GM18505 (cell line): ENCODE data around the gene SMYD2.

ENCODE experiments used
- ATAC-seq: cut with Tn5 transposase; IDR thresholded peaks from one replicate; pipeline ENCODE4 v1.9.1; 2021; ENCODE audit not compliant: unreplicated experiment
- POLR2A ChIP-seq: IDR thresholded peaks from 4 replicates; pipeline ENCODE4 v1.6.1; 2011; ENCODE audit warnings: borderline replicate concordance; ENCODE audit not compliant: insufficient read depth, insufficient read length; ENCODE audit errors: extremely low read depth

The SMYD2 gene

DNA sequence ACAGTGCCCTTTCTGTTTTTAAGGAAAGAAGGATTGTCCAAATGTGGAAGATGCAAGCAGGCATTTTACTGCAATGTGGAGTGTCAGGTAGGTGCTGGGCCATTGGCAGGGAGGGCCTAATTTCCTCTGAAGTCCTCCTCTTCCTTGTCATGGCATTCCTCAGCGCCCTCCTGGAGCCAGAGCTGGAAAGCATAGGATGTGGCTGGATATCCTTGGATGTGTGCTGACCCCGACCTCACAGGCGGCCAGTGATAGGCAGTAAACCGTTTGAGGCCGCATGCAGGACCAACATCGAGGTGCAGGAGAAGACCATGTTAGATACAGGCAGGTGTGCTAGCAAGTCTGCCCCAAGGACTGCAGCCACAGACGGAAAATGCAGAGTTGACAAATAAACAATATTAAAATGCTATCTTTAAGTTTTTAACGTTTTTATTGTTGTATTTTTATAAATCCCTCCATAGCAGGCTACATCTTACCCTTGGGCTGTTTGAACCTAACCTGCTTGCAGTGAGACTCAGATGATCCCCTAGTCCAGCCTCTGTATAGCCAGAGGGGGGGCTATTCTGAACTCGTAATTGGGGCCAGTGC lies 24.3 kb downstream of the SMYD2 start:
- ATAC-seq: no peak
- no peak for TF ChIP-seq POLR2A

DNA sequence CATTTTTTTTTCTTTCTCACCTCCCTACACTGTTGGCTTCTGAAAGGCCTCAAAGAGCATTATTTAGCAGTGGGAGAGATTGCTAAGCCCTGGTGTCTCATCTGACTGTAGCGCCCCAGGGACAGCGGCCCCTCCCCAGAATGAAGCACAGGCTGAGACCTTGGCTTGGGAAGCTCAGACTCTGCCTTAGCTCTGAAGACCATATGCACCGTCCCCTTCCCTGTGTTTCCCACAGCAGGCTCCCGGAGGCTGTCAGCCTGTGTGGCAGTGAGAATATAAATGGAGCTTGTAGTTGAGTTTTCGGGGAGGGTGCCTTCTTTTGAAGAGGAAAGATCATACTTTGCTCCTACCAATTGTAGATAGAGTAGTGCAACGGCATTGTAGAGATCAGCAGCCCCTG lies 25.3 kb downstream of the SMYD2 start:
- ATAC-seq: no peak
- TF ChIP-seq POLR2A: no peak

- ATAC-seq: peak; percentile 57
- TF ChIP-seq POLR2A: no peak
Measured at GRCh38 chr1:214310010-214310409, 29.1 kb downstream of the SMYD2 start.

DNA sequence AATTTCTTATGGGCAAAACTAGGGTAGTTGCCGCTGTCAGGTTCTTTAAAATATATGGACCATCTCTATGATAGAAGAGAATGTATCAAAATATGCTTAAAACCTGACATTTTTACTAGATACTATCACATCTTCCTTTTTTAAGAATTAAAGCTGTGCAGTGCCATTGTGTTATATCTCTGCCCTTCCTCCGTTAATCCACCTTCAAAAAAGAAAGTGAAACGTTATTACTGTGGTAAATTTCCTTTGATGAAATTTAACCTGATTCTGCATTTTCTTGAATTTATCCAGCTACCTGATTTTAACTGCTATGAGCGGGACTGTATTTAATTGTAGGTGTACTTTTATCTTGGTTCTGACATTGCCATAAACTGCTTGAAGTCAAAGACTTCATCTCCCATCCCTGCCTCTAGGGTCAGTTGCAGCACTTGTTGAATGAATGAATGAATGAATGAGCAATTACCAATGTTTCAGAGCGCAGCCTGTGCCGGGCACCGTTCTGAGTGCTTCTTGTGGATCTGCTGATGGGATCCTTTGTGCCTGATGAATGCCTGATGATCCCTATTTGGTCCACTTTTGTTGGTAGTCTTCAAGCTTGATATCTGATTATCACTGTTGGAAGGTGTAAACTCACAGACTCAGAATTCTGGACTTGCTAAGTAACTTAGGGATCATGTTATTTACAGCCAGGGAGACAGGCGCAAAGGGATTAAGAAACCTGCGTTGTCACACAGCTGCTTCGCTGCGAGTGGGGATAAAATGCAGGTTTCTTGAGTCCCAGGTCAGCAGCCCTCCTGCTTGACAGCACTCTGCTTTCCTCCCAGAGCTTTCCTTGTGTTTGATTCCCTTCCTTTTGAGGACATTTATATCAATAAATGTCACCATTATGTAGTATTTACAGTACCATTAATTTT lies 30.1 kb downstream of the SMYD2 start:
- no peak for ATAC-seq
- no peak for TF ChIP-seq POLR2A

GRCh38 chr1:214312530-214313051 lies 31.6 kb downstream of the SMYD2 start:
- no peak for ATAC-seq
- TF ChIP-seq POLR2A: no peak

DNA sequence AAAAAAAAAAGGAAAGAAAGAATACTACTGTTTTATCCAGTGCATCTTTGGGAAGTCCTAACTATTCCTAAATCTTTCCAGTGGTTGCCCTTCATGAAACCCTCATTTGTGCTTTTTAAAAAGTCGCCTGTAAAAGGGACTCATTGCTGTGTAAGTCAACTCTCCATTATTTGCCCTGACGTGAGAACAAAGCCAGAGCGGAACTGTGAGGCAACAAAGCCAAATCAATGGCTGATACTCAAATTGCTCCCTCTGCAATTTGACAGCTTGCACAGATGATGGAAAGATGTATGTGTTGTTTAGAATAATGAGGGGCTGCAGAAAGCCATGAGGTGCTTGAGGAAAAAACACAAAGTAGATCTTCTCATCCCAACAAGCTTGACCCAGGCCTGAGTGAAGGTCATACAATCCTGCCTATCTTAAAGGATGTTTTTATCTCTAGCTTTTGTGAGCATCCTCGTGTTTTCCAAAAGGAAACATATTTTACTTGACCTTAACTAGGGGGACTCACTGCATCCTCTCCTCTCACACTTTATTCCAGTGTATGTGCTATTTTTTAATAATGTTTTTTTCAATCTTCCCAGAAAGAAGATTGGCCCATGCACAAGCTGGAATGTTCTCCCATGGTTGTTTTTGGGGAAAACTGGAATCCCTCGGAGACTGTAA lies 33.4 kb downstream of the SMYD2 start:
- no peak for TF ChIP-seq POLR2A
- ATAC-seq: no peak

DNA sequence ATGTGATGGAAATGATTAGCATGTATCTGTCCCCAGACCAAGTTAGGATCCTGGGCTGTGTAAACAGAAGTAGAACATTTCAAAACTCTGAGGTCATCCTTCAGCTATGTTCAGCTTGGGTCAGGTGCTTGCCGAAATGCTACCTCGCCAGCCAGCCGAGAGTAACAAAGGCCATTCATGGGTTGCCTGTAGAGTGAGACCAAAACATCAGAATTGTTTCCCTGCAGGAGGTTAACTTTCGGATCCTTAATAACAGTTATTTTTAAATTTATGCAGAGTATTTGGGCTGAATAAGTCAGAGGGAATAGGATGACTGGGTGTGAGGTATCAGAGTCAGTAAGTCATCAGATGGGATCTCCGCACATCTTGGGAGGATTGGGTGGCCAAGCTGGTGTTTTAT lies 35.6 kb downstream of the SMYD2 start:
- TF ChIP-seq POLR2A: no peak
- ATAC-seq: no peak

DNA sequence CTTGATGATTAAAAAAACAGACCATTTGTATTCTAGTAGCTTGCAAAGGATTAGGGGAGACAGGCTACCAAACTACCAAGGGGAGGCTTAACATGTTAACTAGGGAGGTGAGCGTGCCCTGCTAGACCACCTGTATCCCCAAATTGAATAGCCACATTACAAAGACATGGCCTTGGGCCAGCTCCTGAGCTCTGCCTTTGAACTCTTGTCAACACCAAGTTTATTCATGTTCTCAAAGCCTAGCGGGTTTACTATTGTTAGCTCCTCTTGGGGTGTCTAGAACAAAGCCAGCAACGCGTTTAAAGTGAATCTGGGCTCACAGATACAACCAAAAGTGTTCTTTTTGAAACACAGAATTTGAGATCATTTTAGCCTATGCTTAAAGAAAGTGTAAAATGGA lies 36.3 kb downstream of the SMYD2 start:
- no peak for ATAC-seq
- no peak for TF ChIP-seq POLR2A

DNA sequence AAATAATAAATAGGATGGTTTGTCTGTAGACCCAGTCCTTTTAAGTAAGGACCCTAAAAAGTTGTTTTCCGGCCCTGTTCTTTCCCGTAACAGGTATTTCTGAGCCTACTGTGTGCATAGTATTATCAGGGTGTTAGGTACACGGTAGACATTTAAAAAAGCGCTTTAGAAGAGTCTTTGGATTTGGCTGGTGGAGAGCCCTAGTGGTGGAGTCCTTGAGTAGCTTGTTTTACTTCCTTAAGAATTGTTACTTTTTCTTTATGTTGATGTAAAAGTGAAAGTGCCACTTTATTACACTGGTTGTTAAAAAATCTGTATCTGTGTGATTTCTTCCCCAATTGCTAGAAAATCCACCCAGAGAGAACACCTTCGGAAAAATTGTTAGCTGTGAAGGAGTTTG lies 36.8 kb downstream of the SMYD2 start:
- ATAC-seq: no peak
- no peak for TF ChIP-seq POLR2A

DNA sequence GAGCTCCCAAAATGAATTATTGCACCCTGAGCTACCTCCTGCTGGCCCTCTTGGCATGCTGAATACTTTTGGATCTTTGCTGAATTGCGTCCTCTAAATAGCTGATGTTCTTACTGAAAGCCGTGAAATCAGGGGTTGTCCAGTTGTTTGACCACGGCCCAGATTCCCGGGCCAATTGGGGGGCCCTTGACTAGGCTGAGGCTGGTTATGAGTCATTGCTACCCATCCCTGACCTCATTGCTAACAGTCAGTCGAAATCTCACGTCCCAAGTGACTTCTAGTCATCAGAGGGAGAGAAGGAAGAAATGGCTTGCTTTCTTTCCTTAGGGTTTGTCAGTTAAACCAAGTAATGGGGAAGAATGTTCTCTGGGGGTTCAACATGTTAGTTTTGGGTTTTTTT lies 37.4 kb downstream of the SMYD2 start:
- no peak for ATAC-seq
- TF ChIP-seq POLR2A: no peak

DNA sequence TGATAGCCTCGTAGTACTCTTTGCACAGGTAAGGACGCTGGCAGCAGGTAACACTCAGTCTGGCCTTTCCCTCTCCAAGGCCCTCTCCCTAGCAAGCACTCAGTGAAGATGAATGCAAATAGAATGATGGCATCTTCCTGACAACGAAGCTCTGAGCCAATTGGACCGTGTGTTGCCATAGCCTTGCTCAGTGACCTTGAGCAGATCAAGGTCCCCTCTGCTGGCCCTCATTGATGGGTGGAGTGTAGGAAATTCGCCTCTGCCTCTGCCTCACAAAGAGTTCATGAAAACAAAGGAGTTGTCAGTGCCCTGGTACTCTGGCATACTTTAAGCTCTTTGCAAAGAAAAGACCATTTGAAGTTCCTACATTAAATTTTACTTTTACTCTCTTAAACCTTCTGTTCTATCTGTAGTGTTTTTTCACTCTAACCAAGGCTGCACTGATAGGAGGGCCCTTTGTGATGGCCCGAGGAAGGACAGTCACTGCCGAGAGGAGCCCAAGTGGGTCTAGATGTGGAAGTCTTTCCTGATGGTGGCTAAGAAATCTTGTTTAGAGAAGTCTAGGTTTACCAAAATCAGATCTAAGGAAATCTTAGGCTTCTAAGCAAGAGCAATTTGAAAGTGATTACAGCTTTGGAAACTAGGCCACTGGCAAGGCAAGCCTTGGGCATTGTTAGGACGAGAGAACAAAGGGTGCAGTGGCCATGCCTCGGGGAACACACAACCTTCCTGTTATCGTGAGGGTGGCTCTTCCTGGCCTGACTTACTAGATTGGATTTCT lies 38.2 kb downstream of the SMYD2 start:
- no peak for TF ChIP-seq POLR2A
- ATAC-seq: no peak

- no peak for ATAC-seq
Measured at GRCh38 chr1:214319938-214320337, 39.0 kb downstream of the SMYD2 start.

DNA sequence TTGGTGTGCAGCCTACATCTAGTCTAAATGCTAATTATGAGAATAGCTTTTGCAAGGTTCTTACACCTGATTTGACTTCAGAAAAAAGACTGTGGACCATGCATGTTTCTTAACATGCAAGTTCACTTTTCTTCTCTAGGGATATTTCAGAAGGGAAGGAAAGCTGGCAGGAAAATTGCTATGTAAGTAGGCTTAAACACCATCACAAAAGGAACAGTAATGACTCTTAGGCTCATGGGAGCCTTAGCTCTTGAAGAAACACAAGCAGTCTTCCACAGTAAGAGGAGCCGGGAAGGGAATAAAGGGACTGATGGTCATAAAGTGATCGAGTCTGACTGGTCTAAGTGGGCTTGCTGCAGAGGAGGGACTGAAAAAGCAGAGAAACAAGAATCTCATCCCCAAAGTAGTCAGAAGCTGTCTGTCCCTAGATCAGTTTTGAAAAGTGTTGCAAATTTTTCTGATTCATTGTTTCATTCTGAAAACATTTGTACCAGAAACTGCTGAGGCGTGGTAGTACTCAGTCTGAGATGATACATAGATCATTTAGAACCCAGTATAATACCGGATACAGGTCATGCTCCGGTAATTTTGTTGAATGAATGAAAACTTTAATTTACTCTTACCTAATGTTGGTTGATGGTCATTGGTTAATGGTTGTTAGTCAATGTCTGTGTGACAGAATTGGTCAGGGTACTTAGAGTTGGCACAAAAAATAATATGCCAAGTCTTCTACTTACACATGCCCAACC lies 40.9 kb downstream of the SMYD2 start:
- TF ChIP-seq POLR2A: no peak
- peak; percentile 71 for ATAC-seq

More at GRCh38 chr1:214319938-214320337, 39.0 kb downstream of the SMYD2 start:
- no peak for TF ChIP-seq POLR2A
